ENCODE measurements around the gene PCK1.

PCK1 gene

GRCh38 chr20:57585466-57586213 is 24.7 kb downstream of the PCK1 start:
- H3K9ac ChIP-seq (ENCODE audit: low read length): no peak overlapping the region
- H3K36me3 ChIP-seq (ENCODE audit: control insufficient read depth, insufficient read depth, low read length): no peaks in the 10 kb centered on the region
- no peak overlapping the region for H3K4me3 ChIP-seq (ENCODE audit: low read length)
- H3K27ac ChIP-seq (ENCODE audit: low read depth, low read length): no peak overlapping the region
- H3K27me3 ChIP-seq (ENCODE audit: control insufficient read depth, insufficient read depth, low read length): peaks cover 2% of the 10 kb centered on the region
- peaks cover 27% of the 10 kb centered on the region for H3K4me1 ChIP-seq (ENCODE audit: control insufficient read depth, insufficient read depth, low read length)

GRCh38 chr20:57586370-57586793 is 25.5 kb downstream of the PCK1 start:
- no peak overlapping the region for H3K4me3 ChIP-seq (ENCODE audit: low read length)
- H3K9ac ChIP-seq (ENCODE audit: low read length): no peak overlapping the region
- peaks cover 19% of the 10 kb centered on the region for H3K4me1 ChIP-seq (ENCODE audit: control insufficient read depth, insufficient read depth, low read length)
- H3K27ac ChIP-seq (ENCODE audit: low read depth, low read length): no peak overlapping the region
- peaks cover 2% of the 10 kb centered on the region for H3K27me3 ChIP-seq (ENCODE audit: control insufficient read depth, insufficient read depth, low read length)
- H3K36me3 ChIP-seq (ENCODE audit: control insufficient read depth, insufficient read depth, low read length): no peaks in the 10 kb centered on the region

GRCh38 chr20:57586943-57587277 is 26.0 kb downstream of the PCK1 start:
- Histone ChIP-seq H3K4me1 (ENCODE audit: control insufficient read depth, insufficient read depth, low read length) (peaks cover 14% of the 10 kb centered on the region), H3K27ac (ENCODE audit: low read depth, low read length) (no peak overlapping the region), H3K36me3 (ENCODE audit: control insufficient read depth, insufficient read depth, low read length) (no peaks in the 10 kb centered on the region), H3K27me3 (ENCODE audit: control insufficient read depth, insufficient read depth, low read length) (peaks cover 2% of the 10 kb centered on the region), H3K9ac (ENCODE audit: low read length) (no peak overlapping the region), H3K4me3 (ENCODE audit: low read length) (no peak overlapping the region)

GRCh38 chr20:57587278-57587988 is 26.5 kb downstream of the PCK1 start:
- Histone ChIP-seq H3K27me3 (ENCODE audit: control insufficient read depth, insufficient read depth, low read length) (peaks cover 2% of the 10 kb centered on the region), H3K9ac (ENCODE audit: low read length) (no peak overlapping the region), H3K36me3 (ENCODE audit: control insufficient read depth, insufficient read depth, low read length) (no peaks in the 10 kb centered on the region), H3K4me3 (ENCODE audit: low read length) (no peak overlapping the region), H3K27ac (ENCODE audit: low read depth, low read length) (no peak overlapping the region), H3K4me1 (ENCODE audit: control insufficient read depth, insufficient read depth, low read length) (peaks cover 10% of the 10 kb centered on the region)

- Histone ChIP-seq H3K27me3 (ENCODE audit: control insufficient read depth, insufficient read depth, low read length) (peaks cover 2% of the 10 kb centered on the region), H3K9ac (ENCODE audit: low read length) (no peak overlapping the region), H3K4me3 (ENCODE audit: low read length) (no peak overlapping the region), H3K36me3 (ENCODE audit: control insufficient read depth, insufficient read depth, low read length) (no peaks in the 10 kb centered on the region), H3K4me1 (ENCODE audit: control insufficient read depth, insufficient read depth, low read length) (peaks cover 6% of the 10 kb centered on the region), H3K27ac (ENCODE audit: low read depth, low read length) (no peak overlapping the region)
These were observed 27.1 kb downstream of the PCK1 start for GRCh38 chr20:57587989-57588377.

- Histone ChIP-seq H3K4me1 (ENCODE audit: control insufficient read depth, insufficient read depth, low read length) (no peaks in the 10 kb centered on the region), H3K36me3 (ENCODE audit: control insufficient read depth, insufficient read depth, low read length) (no peaks in the 10 kb centered on the region), H3K9ac (ENCODE audit: low read length) (no peak overlapping the region), H3K4me3 (ENCODE audit: low read length) (no peak overlapping the region), H3K27me3 (ENCODE audit: control insufficient read depth, insufficient read depth, low read length) (peaks cover 2% of the 10 kb centered on the region), H3K27ac (ENCODE audit: low read depth, low read length) (no peak overlapping the region)
These were observed 27.7 kb downstream of the PCK1 start for GRCh38 chr20:57588596-57588995.

GRCh38 chr20:57589123-57589727 is 28.3 kb downstream of the PCK1 start:
- Histone ChIP-seq H3K4me3 (ENCODE audit: low read length) (no peak overlapping the region), H3K9ac (ENCODE audit: low read length) (no peak overlapping the region), H3K27me3 (ENCODE audit: control insufficient read depth, insufficient read depth, low read length) (peaks cover 2% of the 10 kb centered on the region), H3K27ac (ENCODE audit: low read depth, low read length) (no peak overlapping the region), H3K36me3 (ENCODE audit: control insufficient read depth, insufficient read depth, low read length) (no peaks in the 10 kb centered on the region), H3K4me1 (ENCODE audit: control insufficient read depth, insufficient read depth, low read length) (no peaks in the 10 kb centered on the region)

GRCh38 chr20:57589728-57590484 is 29.0 kb downstream of the PCK1 start:
- Histone ChIP-seq H3K4me3 (ENCODE audit: low read length) (no peak overlapping the region), H3K9ac (ENCODE audit: low read length) (no peak overlapping the region), H3K36me3 (ENCODE audit: control insufficient read depth, insufficient read depth, low read length) (no peaks in the 10 kb centered on the region), H3K27me3 (ENCODE audit: control insufficient read depth, insufficient read depth, low read length) (peaks cover 2% of the 10 kb centered on the region), H3K27ac (ENCODE audit: low read depth, low read length) (no peak overlapping the region), H3K4me1 (ENCODE audit: control insufficient read depth, insufficient read depth, low read length) (no peaks in the 10 kb centered on the region)

GRCh38 chr20:57590485-57591288 is 29.8 kb downstream of the PCK1 start:
- Histone ChIP-seq H3K4me3 (ENCODE audit: low read length) (no peak overlapping the region), H3K27ac (ENCODE audit: low read depth, low read length) (no peak overlapping the region), H3K4me1 (ENCODE audit: control insufficient read depth, insufficient read depth, low read length) (no peaks in the 10 kb centered on the region), H3K9ac (ENCODE audit: low read length) (no peak overlapping the region), H3K27me3 (ENCODE audit: control insufficient read depth, insufficient read depth, low read length) (peaks cover 2% of the 10 kb centered on the region), H3K36me3 (ENCODE audit: control insufficient read depth, insufficient read depth, low read length) (no peaks in the 10 kb centered on the region)

GRCh38 chr20:57591289-57592229 is 30.6 kb downstream of the PCK1 start:
- Histone ChIP-seq H3K27me3 (ENCODE audit: control insufficient read depth, insufficient read depth, low read length) (peaks cover 2% of the 10 kb centered on the region), H3K4me1 (ENCODE audit: control insufficient read depth, insufficient read depth, low read length) (no peaks in the 10 kb centered on the region), H3K4me3 (ENCODE audit: low read length) (no peak overlapping the region), H3K36me3 (ENCODE audit: control insufficient read depth, insufficient read depth, low read length) (no peaks in the 10 kb centered on the region), H3K9ac (ENCODE audit: low read length) (no peak overlapping the region), H3K27ac (ENCODE audit: low read depth, low read length) (no peak overlapping the region)
